HCT116 (cell line): ENCODE results near the gene PARP12. TPM values are rescaled to one million over a fixed set of nuclear protein-coding genes. Genes with fewer than 3 reads are reported as not detected.

Source experiments
- ATAC-seq: fragments of 200-7000 bp; cut with Tn5 transposase; 2 replicates; pipeline ENCODE4 v1.9.1; 2020; ENCODE audit warnings: mild to moderate bottlenecking, moderate library complexity
- BruUV-seq: library from RNA; stranded (reverse); fragments of 400-500 nt; replicated peaks from 2 replicates; lab custom pipeline; 2021; lab: Mats Ljungman, UMichigan
- CTCF ChIA-PET: fragments of 300-600 bp; sonication (Branson Sonifier 250); formaldehyde crosslinking; loops from one replicate; lab custom pipeline; 2021; ENCODE audit warnings: antibody characterized with exemption; lab: Charles Lee
- POLR2A ChIA-PET: fragments of 300-600, 350-600 bp; sonication (Branson Sonifier 250); formaldehyde crosslinking; loops from one replicate; lab custom pipeline; 2021; ENCODE audit warnings: antibody characterized with exemption; lab: Charles Lee
- RAD21 ChIA-PET, 2 experiments: fragments of 300-600 bp; sonication (Branson Sonifier 250); formaldehyde crosslinking; loops; one replicate each; lab custom pipeline; 2023; ENCODE audit warnings: low total read pairs in 2 of 2; ENCODE audit not compliant: uncharacterized antibody in 2 of 2, unreplicated experiment in 2 of 2, low non-redundant PET in 1 of 2; lab: Charles Lee
- DNase-seq: peaks from one replicate; pipeline ENCODE4 v3.0.0-alpha.2; 2010; ENCODE audit warnings: low read depth, low spot score
- H2AFZ ChIP-seq: fragments of 200-600 bp; shearing (Covaris generic), sonication (generic); 2 replicates; pipeline ENCODE4 v1.6.1; 2017; ENCODE audit warnings: low read depth, mixed run types, mixed read lengths, antibody characterized with exemption, low read length; ENCODE audit not compliant: poor library complexity, severe bottlenecking
- H3K27ac ChIP-seq: 2 replicates; pipeline ENCODE4 v1.5.1; 2012; ENCODE audit warnings: low read depth, low read length
- H3K27me3 ChIP-seq: fragments of 200-600 bp; sonication (generic); 2 replicates; pipeline ENCODE4 v1.6.1; 2016; ENCODE audit warnings: mixed run types, low read length, mixed read lengths; ENCODE audit not compliant: insufficient read depth
- H3K36me3 ChIP-seq, 2 experiments: fragments of 200-500 bp in 1 of 2; fragments of 200-600 bp in 1 of 2; sonication (Bioruptor generic) in 1 of 2; sonication (generic) in 1 of 2; 2 replicates each; pipeline versions ENCODE4 v1.5.1 to v1.6.1; 2014 to 2016; ENCODE audit warnings: low read length in 2 of 2, inconsistent platforms in 1 of 2, mixed read lengths in 1 of 2, mixed run types in 1 of 2; ENCODE audit not compliant: insufficient read depth in 2 of 2, control insufficient read depth in 1 of 2
- H3K4me1 ChIP-seq, 2 experiments: fragments of 200-600 bp in 1 of 2; sonication (generic) in 1 of 2; 2 replicates each; pipeline versions ENCODE4 v1.5.1 to v1.6.1; 2012 to 2017; ENCODE audit warnings: low read length in 2 of 2, inconsistent platforms in 1 of 2, mild to moderate bottlenecking in 1 of 2, mixed read lengths in 1 of 2, mixed run types in 1 of 2, moderate library complexity in 1 of 2; ENCODE audit not compliant: insufficient read depth in 2 of 2, control insufficient read depth in 1 of 2
- H3K4me2 ChIP-seq: fragments of 200-600 bp; sonication (generic); 2 replicates; pipeline ENCODE4 v1.6.1; 2017; ENCODE audit warnings: mixed run types, low read length, mixed read lengths
- H3K4me3 ChIP-seq, 2 experiments: fragments of 200-600 bp in 1 of 2; sonication (generic) in 1 of 2; replicated peaks in 1 of 2; 2 replicates each; pipeline ENCODE4 v1.5.1; 2011 to 2016; ENCODE audit warnings: low read length in 2 of 2, control low read depth in 1 of 2, low read depth in 1 of 2, mild to moderate bottlenecking in 1 of 2, mixed read lengths in 1 of 2, mixed run types in 1 of 2
- H3K79me2 ChIP-seq: fragments of 200-600 bp; sonication (generic); 2 replicates; pipeline ENCODE4 v1.6.1; 2017; ENCODE audit warnings: mild to moderate bottlenecking, mixed run types, low read length, moderate library complexity, mixed read lengths; ENCODE audit not compliant: insufficient read depth
- H3K9ac ChIP-seq: fragments of 200-600 bp; sonication (generic); 2 replicates; pipeline ENCODE4 v1.6.1; 2016; ENCODE audit warnings: low read length, mixed read lengths
- H3K9me2 ChIP-seq: fragments of 200-600 bp; sonication (generic), shearing (Covaris generic); 2 replicates; pipeline ENCODE4 v1.6.1; 2017; ENCODE audit warnings: mixed run types, mild to moderate bottlenecking, moderate library complexity; ENCODE audit not compliant: insufficient read depth
- H3K9me3 ChIP-seq, 2 experiments: fragments of 200-500 bp in 1 of 2; fragments of 200-600 bp in 1 of 2; sonication (Bioruptor generic) in 1 of 2; sonication (generic) in 1 of 2; 2 replicates each; pipeline ENCODE4 v1.6.1; 2014 to 2017; ENCODE audit warnings: low read length in 2 of 2, mixed read lengths in 2 of 2, inconsistent platforms in 1 of 2, low read depth in 1 of 2, mild to moderate bottlenecking in 1 of 2, mixed run types in 1 of 2, moderate library complexity in 1 of 2; ENCODE audit not compliant: control insufficient read depth in 1 of 2, insufficient read depth in 1 of 2
- H4K20me1 ChIP-seq: fragments of 200-600 bp; sonication (generic), shearing (Covaris generic); 2 replicates; pipeline ENCODE4 v1.6.1; 2017; ENCODE audit warnings: mixed run types, mild to moderate bottlenecking, moderate library complexity; ENCODE audit not compliant: insufficient read depth
- ELF1 ChIP-seq: IDR thresholded peaks from 2 replicates; pipeline ENCODE4 v1.6.1; 2012; ENCODE audit warnings: low read depth, borderline replicate concordance
- FOSL1 ChIP-seq: IDR thresholded peaks from 2 replicates; pipeline ENCODE4 v1.6.1; 2012; ENCODE audit warnings: low read depth
- intact Hi-C: fragments of 100-400 bp; cut with micrococcal nuclease; formaldehyde crosslinking; loops from 2 replicates; pipeline ENCODE4 v1.10.0; 2022
- total RNA-seq: library from RNA; stranded (reverse); gene quantifications from one replicate; pipeline ENCODE4 v1.2.1, GENCODE V29; 2021; ENCODE audit not compliant: unreplicated experiment
- TF ChIP-seq, protein P1 (sequence below): IDR thresholded peaks from 2 replicates; pipeline ENCODE4 v1.6.1; 2012

PARP12 gene
- total RNA-seq, 1 experiment from 2014 or later = 17.7 TPM

GRCh38 chr7:140009735-140010134 lies 53.0 kb downstream of the PARP12 start:
- DNase-seq = no peak
- H3K79me2 ChIP-seq = no peaks in the 10 kb centered on the region
- no peak overlapping the region for H3K4me3 ChIP-seq
- ChIA-PET RAD21 (no interaction called here), CTCF (no interaction called here), POLR2A (no interaction called here)
- H3K27ac ChIP-seq = no peak overlapping the region
- no peaks in the 10 kb centered on the region for H4K20me1 ChIP-seq
- no peaks in the 10 kb centered on the region for H3K36me3 ChIP-seq
- no peak for ATAC-seq
- H2AFZ ChIP-seq = no peak overlapping the region
- no peak for TF ChIP-seq ELF1
- peaks cover 0 to 9% of the 10 kb centered on the region in 2 experiments; a peak in 2 of 4 replicates for H3K4me1 ChIP-seq
- BruUV-seq = no TSS peak
- intact Hi-C loops = no loop called here
- H3K4me2 ChIP-seq = no peak overlapping the region
- no peak overlapping the region for H3K9ac ChIP-seq
- no peaks in the 10 kb centered on the region for H3K9me3 ChIP-seq
- no peaks in the 10 kb centered on the region for H3K9me2 ChIP-seq
- no peaks in the 10 kb centered on the region for H3K27me3 ChIP-seq

- no peak for ATAC-seq
- ChIA-PET POLR2A (no interaction called here), RAD21 (no interaction called here), CTCF (no interaction called here)
- no peaks in the 10 kb centered on the region for H3K36me3 ChIP-seq
- no peak overlapping the region for H3K9ac ChIP-seq
- no peak overlapping the region for H3K4me2 ChIP-seq
- no peak for DNase-seq
- H2AFZ ChIP-seq = no peak overlapping the region
- H3K27me3 ChIP-seq = no peaks in the 10 kb centered on the region
- TF ChIP-seq, protein P1, sequence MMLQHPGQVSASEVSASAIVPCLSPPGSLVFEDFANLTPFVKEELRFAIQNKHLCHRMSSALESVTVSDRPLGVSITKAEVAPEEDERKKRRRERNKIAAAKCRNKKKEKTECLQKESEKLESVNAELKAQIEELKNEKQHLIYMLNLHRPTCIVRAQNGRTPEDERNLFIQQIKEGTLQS = no peak
- no peak for TF ChIP-seq FOSL1
- H3K4me1 ChIP-seq = peaks cover 0 to 9% of the 10 kb centered on the region in 2 experiments; a peak in 2 of 4 replicates
- H3K9me2 ChIP-seq = no peaks in the 10 kb centered on the region
- H3K27ac ChIP-seq = no peak overlapping the region
- intact Hi-C loops = no loop called here
- no peaks in the 10 kb centered on the region for H3K9me3 ChIP-seq
- no TSS peak for BruUV-seq
- no peaks in the 10 kb centered on the region for H4K20me1 ChIP-seq
- no peak overlapping the region for H3K4me3 ChIP-seq
- H3K79me2 ChIP-seq = no peaks in the 10 kb centered on the region
Observed at GRCh38 chr7:140008755-140009610, 53.8 kb downstream of the PARP12 start.
